HCT116 (cell line): ENCODE measurements around the gene RCSD1. TPM values are rescaled to one million over a fixed set of nuclear protein-coding genes. Genes with fewer than 3 reads are reported as not detected.
"Not testable (repeated sequence)": the region's sequence is repeated elsewhere in the genome, so short reads cannot be mapped to it uniquely, and the experiment has no call there.

Source experiments
- ATAC-seq: fragments of 200-7000 bp; cut with Tn5 transposase; 2 replicates; pipeline ENCODE4 v1.9.1; 2020; ENCODE audit warnings: mild to moderate bottlenecking, moderate library complexity
- BruUV-seq: library from RNA; stranded (reverse); fragments of 400-500 nt; replicated peaks from 2 replicates; lab custom pipeline; 2021; lab: Mats Ljungman, UMichigan
- CTCF ChIA-PET: fragments of 300-600 bp; sonication (Branson Sonifier 250); formaldehyde crosslinking; loops from one replicate; lab custom pipeline; 2021; ENCODE audit warnings: antibody characterized with exemption; lab: Charles Lee
- POLR2A ChIA-PET: fragments of 300-600, 350-600 bp; sonication (Branson Sonifier 250); formaldehyde crosslinking; loops from one replicate; lab custom pipeline; 2021; ENCODE audit warnings: antibody characterized with exemption; lab: Charles Lee
- RAD21 ChIA-PET, 2 experiments: fragments of 300-600 bp; sonication (Branson Sonifier 250); formaldehyde crosslinking; loops; one replicate each; lab custom pipeline; 2023; ENCODE audit warnings: low total read pairs in 2 of 2; ENCODE audit not compliant: uncharacterized antibody in 2 of 2, unreplicated experiment in 2 of 2, low non-redundant PET in 1 of 2; lab: Charles Lee
- DNase-seq: peaks from one replicate; pipeline ENCODE4 v3.0.0-alpha.2; 2010; ENCODE audit warnings: low read depth, low spot score
- H2AFZ ChIP-seq: fragments of 200-600 bp; shearing (Covaris generic), sonication (generic); 2 replicates; pipeline ENCODE4 v1.6.1; 2017; ENCODE audit warnings: low read depth, mixed run types, mixed read lengths, antibody characterized with exemption, low read length; ENCODE audit not compliant: poor library complexity, severe bottlenecking
- H3K27ac ChIP-seq: 2 replicates; pipeline ENCODE4 v1.5.1; 2012; ENCODE audit warnings: low read depth, low read length
- H3K27me3 ChIP-seq: fragments of 200-600 bp; sonication (generic); 2 replicates; pipeline ENCODE4 v1.6.1; 2016; ENCODE audit warnings: mixed run types, low read length, mixed read lengths; ENCODE audit not compliant: insufficient read depth
- H3K36me3 ChIP-seq, 2 experiments: fragments of 200-500 bp in 1 of 2; fragments of 200-600 bp in 1 of 2; sonication (Bioruptor generic) in 1 of 2; sonication (generic) in 1 of 2; 2 replicates each; pipeline versions ENCODE4 v1.5.1 to v1.6.1; 2014 to 2016; ENCODE audit warnings: low read length in 2 of 2, inconsistent platforms in 1 of 2, mixed read lengths in 1 of 2, mixed run types in 1 of 2; ENCODE audit not compliant: insufficient read depth in 2 of 2, control insufficient read depth in 1 of 2
- H3K4me1 ChIP-seq, 2 experiments: fragments of 200-600 bp in 1 of 2; sonication (generic) in 1 of 2; 2 replicates each; pipeline versions ENCODE4 v1.5.1 to v1.6.1; 2012 to 2017; ENCODE audit warnings: low read length in 2 of 2, inconsistent platforms in 1 of 2, mild to moderate bottlenecking in 1 of 2, mixed read lengths in 1 of 2, mixed run types in 1 of 2, moderate library complexity in 1 of 2; ENCODE audit not compliant: insufficient read depth in 2 of 2, control insufficient read depth in 1 of 2
- H3K4me2 ChIP-seq: fragments of 200-600 bp; sonication (generic); 2 replicates; pipeline ENCODE4 v1.6.1; 2017; ENCODE audit warnings: mixed run types, low read length, mixed read lengths
- H3K4me3 ChIP-seq, 2 experiments: fragments of 200-600 bp in 1 of 2; sonication (generic) in 1 of 2; replicated peaks in 1 of 2; 2 replicates each; pipeline ENCODE4 v1.5.1; 2011 to 2016; ENCODE audit warnings: low read length in 2 of 2, control low read depth in 1 of 2, low read depth in 1 of 2, mild to moderate bottlenecking in 1 of 2, mixed read lengths in 1 of 2, mixed run types in 1 of 2
- H3K79me2 ChIP-seq: fragments of 200-600 bp; sonication (generic); 2 replicates; pipeline ENCODE4 v1.6.1; 2017; ENCODE audit warnings: mild to moderate bottlenecking, mixed run types, low read length, moderate library complexity, mixed read lengths; ENCODE audit not compliant: insufficient read depth
- H3K9ac ChIP-seq: fragments of 200-600 bp; sonication (generic); 2 replicates; pipeline ENCODE4 v1.6.1; 2016; ENCODE audit warnings: low read length, mixed read lengths
- H3K9me2 ChIP-seq: fragments of 200-600 bp; sonication (generic), shearing (Covaris generic); 2 replicates; pipeline ENCODE4 v1.6.1; 2017; ENCODE audit warnings: mixed run types, mild to moderate bottlenecking, moderate library complexity; ENCODE audit not compliant: insufficient read depth
- H3K9me3 ChIP-seq, 2 experiments: fragments of 200-500 bp in 1 of 2; fragments of 200-600 bp in 1 of 2; sonication (Bioruptor generic) in 1 of 2; sonication (generic) in 1 of 2; 2 replicates each; pipeline ENCODE4 v1.6.1; 2014 to 2017; ENCODE audit warnings: low read length in 2 of 2, mixed read lengths in 2 of 2, inconsistent platforms in 1 of 2, low read depth in 1 of 2, mild to moderate bottlenecking in 1 of 2, mixed run types in 1 of 2, moderate library complexity in 1 of 2; ENCODE audit not compliant: control insufficient read depth in 1 of 2, insufficient read depth in 1 of 2
- H4K20me1 ChIP-seq: fragments of 200-600 bp; sonication (generic), shearing (Covaris generic); 2 replicates; pipeline ENCODE4 v1.6.1; 2017; ENCODE audit warnings: mixed run types, mild to moderate bottlenecking, moderate library complexity; ENCODE audit not compliant: insufficient read depth
- CBX3 ChIP-seq: IDR thresholded peaks from 2 replicates; pipeline ENCODE4 v1.6.1; 2012; ENCODE audit warnings: low read depth
- ELF1 ChIP-seq: IDR thresholded peaks from 2 replicates; pipeline ENCODE4 v1.6.1; 2012; ENCODE audit warnings: low read depth, borderline replicate concordance
- EZH2 ChIP-seq: fragments of 200-600 bp; sonication (generic); IDR thresholded peaks from 2 replicates; pipeline ENCODE4 v1.6.1; 2017; ENCODE audit warnings: antibody characterized with exemption, mixed run types
- EZH2phosphoT487 ChIP-seq: fragments of 200-600 bp; IDR thresholded peaks from 2 replicates; pipeline ENCODE4 v1.6.1; 2018; ENCODE audit warnings: antibody characterized with exemption, borderline replicate concordance
- FOSL1 ChIP-seq: IDR thresholded peaks from 2 replicates; pipeline ENCODE4 v1.6.1; 2012; ENCODE audit warnings: low read depth
- POLR2A ChIP-seq: IDR thresholded peaks from 2 replicates; pipeline ENCODE4 v1.7.0; 2011; ENCODE audit warnings: borderline replicate concordance; ENCODE audit not compliant: insufficient read depth, insufficient read length; ENCODE audit errors: extremely low read depth
- POLR2AphosphoS5 ChIP-seq: IDR thresholded peaks from 2 replicates; pipeline ENCODE4 v1.6.1; 2011; ENCODE audit warnings: mild to moderate bottlenecking, low read depth, low read length, moderate library complexity
- RAD21 ChIP-seq: IDR thresholded peaks from 2 replicates; pipeline ENCODE4 v1.6.1; 2012; ENCODE audit warnings: low read depth, mild to moderate bottlenecking
- ZFX ChIP-seq: fragments of 450-650 bp; IDR thresholded peaks from 2 replicates; pipeline ENCODE4 v1.6.1; 2017
- intact Hi-C: fragments of 100-400 bp; cut with micrococcal nuclease; formaldehyde crosslinking; loops from 2 replicates; pipeline ENCODE4 v1.10.0; 2022
- total RNA-seq: library from RNA; stranded (reverse); gene quantifications from one replicate; pipeline ENCODE4 v1.2.1, GENCODE V29; 2021; ENCODE audit not compliant: unreplicated experiment
- TF ChIP-seq, protein P1 (sequence below): IDR thresholded peaks from 2 replicates; pipeline ENCODE4 v1.6.1; 2011; ENCODE audit warnings: mild to moderate bottlenecking, low read length, moderate library complexity; ENCODE audit not compliant: insufficient replicate concordance; ENCODE audit errors: extremely low read depth
- TF ChIP-seq, protein P2 (sequence below): IDR thresholded peaks from 2 replicates; pipeline ENCODE4 v1.6.1; 2012
- TF ChIP-seq, protein P3 (sequence below): IDR thresholded peaks from 2 replicates; pipeline ENCODE4 v1.6.1; 2012

Gene RCSD1
- total RNA-seq, 1 experiment from 2014 or later: 0.15 TPM

DNA sequence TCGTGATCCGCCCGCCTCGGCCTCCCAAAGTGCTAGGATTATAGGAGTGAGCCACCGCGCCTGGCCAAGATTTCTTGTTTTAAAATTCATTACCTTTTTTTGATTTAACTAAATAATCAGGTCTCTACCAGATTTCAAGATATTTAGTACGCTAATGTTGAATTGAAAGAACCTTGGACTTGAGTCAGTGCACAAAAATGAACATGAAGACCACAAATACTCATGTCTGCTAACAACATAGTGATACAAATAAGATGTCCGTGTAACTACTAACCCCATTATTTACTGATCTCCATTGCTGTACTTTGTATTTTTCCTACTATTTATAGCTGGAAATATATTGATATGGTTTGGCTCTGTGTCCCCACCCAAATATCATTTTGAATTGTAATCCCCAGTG lies 108.1 kb downstream of the RCSD1 start (continued):
- TF ChIP-seq, protein P1, sequence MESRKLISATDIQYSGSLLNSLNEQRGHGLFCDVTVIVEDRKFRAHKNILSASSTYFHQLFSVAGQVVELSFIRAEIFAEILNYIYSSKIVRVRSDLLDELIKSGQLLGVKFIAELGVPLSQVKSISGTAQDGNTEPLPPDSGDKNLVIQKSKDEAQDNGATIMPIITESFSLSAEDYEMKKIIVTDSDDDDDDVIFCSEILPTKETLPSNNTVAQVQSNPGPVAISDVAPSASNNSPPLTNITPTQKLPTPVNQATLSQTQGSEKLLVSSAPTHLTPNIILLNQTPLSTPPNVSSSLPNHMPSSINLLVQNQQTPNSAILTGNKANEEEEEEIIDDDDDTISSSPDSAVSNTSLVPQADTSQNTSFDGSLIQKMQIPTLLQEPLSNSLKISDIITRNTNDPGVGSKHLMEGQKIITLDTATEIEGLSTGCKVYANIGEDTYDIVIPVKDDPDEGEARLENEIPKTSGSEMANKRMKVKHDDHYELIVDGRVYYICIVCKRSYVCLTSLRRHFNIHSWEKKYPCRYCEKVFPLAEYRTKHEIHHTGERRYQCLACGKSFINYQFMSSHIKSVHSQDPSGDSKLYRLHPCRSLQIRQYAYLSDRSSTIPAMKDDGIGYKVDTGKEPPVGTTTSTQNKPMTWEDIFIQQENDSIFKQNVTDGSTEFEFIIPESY: no peak
- no peak for TF ChIP-seq CBX3
- no peak for TF ChIP-seq EZH2phosphoT487
- TF ChIP-seq POLR2AphosphoS5: no peak
- TF ChIP-seq, protein P2, sequence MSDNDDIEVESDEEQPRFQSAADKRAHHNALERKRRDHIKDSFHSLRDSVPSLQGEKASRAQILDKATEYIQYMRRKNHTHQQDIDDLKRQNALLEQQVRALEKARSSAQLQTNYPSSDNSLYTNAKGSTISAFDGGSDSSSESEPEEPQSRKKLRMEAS: no peak
- TF ChIP-seq FOSL1: no peak

DNA sequence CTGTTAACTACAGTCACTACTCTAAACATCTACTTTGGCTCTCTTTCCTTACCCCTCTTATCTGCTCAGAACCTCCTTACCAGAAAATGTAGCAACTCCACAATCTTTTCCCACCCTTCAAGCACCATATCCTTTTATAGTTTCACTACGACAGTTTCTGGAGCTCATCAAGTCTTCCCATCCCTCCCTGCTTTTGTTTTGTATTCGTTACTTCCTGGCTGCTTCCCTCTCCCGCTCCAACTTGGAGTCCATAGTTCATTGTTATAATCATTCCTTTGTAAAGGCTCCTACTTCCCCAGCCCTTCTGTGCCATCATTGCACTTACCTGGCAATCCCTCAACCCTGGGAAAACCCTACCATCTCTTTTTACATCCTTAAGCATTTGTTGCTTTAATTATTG lies 109.7 kb downstream of the RCSD1 start:
- BruUV-seq: no TSS peak
- Histone ChIP-seq H3K9me2 (no peaks in the 10 kb centered on the region), H2AFZ (no peak overlapping the region), H4K20me1 (no peaks in the 10 kb centered on the region), H3K4me1 (peaks cover 4 to 16% of the 10 kb centered on the region in 2 experiments; a peak in 3 of 4 replicates), H3K4me2 (no peak overlapping the region), H3K9me3 (no peaks in the 10 kb centered on the region), H3K79me2 (peaks cover 69% of the 10 kb centered on the region), H3K36me3 (no peaks in the 10 kb centered on the region), H3K4me3 (no peak overlapping the region), H3K9ac (no peak overlapping the region), H3K27ac (no peak overlapping the region), H3K27me3 (no peaks in the 10 kb centered on the region)
- ChIA-PET POLR2A (no interaction called here), RAD21 (no interaction called here), CTCF (no interaction called here)
- ATAC-seq (no peak), DNase-seq (no peak)
- TF ChIP-seq POLR2A: no peak
- TF ChIP-seq EZH2: no peak
- no peak for TF ChIP-seq CBX3
- TF ChIP-seq ZFX: no peak
- TF ChIP-seq, protein P2: no peak
- TF ChIP-seq FOSL1: no peak
- TF ChIP-seq ELF1: no peak
- TF ChIP-seq RAD21: no peak
- TF ChIP-seq, protein P1: no peak
- TF ChIP-seq, protein P3, sequence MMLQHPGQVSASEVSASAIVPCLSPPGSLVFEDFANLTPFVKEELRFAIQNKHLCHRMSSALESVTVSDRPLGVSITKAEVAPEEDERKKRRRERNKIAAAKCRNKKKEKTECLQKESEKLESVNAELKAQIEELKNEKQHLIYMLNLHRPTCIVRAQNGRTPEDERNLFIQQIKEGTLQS: no peak
- no peak for TF ChIP-seq POLR2AphosphoS5
- intact Hi-C loops: no loop called here

DNA sequence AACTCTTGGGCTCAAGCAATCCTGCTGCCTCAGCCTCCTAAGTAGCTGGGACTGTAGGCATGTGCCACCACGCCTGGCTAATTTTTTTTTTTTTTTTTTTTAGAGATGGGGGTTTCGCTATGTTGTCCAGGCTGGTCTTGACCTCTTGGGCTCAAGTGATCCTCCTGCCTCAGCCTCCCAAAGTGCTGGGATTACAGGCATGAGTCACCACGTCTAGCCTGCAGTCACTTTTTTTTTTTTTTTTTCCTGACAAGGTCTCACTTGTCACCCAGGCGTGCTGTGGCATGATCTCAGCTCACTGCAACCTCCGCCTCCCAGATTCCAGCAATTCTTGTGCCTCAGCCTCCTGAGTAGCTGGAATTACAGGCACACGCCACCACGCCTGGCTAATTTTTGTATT lies 111.1 kb downstream of the RCSD1 start:
- H3K27me3 ChIP-seq, CTCF ChIA-PET, DNase-seq, H3K9ac ChIP-seq, H4K20me1 ChIP-seq, H3K4me3 ChIP-seq, H3K9me3 ChIP-seq, POLR2A ChIA-PET, H3K9me2 ChIP-seq, intact Hi-C loops, RAD21 ChIA-PET, H3K27ac ChIP-seq, H2AFZ ChIP-seq, BruUV-seq, H3K36me3 ChIP-seq: not testable (repeated sequence)
- Histone ChIP-seq H3K4me2 (peak overlapping the region; percentile 30; the same call in 1 of the 2 replicates), H3K79me2 (peaks cover 65% of the 10 kb centered on the region), H3K4me1 (peaks cover 4 to 16% of the 10 kb centered on the region in 2 experiments; a peak in 3 of 4 replicates)
- ATAC-seq: peak; percentile 54
